AG04450 (cell line): ENCODE results near the gene ASPRV1. TPM values are rescaled to one million over a fixed set of nuclear protein-coding genes. Genes with fewer than 3 reads are reported as not detected.

ENCODE experiments used
- CTCF ChIA-PET: fragments of 300-600, 350-600 bp; formaldehyde crosslinking; extraction: SDS; loops from one replicate; lab custom pipeline; 2022; ENCODE audit warnings: antibody characterized with exemption, inconsistent platforms; lab: Charles Lee
- POLR2A ChIA-PET: fragments of 350-600 bp; formaldehyde crosslinking; extraction: SDS; loops from one replicate; lab custom pipeline; 2021; ENCODE audit warnings: antibody characterized with exemption, inconsistent platforms; lab: Yijun Ruan, JAX
- DNase-seq: peaks from one replicate; pipeline ENCODE4 v3.0.0-alpha.2; 2011; ENCODE audit warnings: low read depth, low spot score
- H3K27ac ChIP-seq: one replicate; pipeline ENCODE4 v1.5.1; 2012; ENCODE audit warnings: low read depth, low read length, control low read depth
- H3K27me3 ChIP-seq: one replicate; pipeline ENCODE4 v1.6.0; 2012; ENCODE audit warnings: low read length; ENCODE audit not compliant: control insufficient read depth, insufficient read depth
- H3K4me3 ChIP-seq: 2 replicates; pipeline ENCODE4 v1.5.1; 2011; ENCODE audit warnings: mild to moderate bottlenecking, low read depth, low read length, control low read depth
- H3K9me3 ChIP-seq: 2 replicates; pipeline ENCODE4 v1.5.1; 2012; ENCODE audit warnings: low read length; ENCODE audit not compliant: control insufficient read depth, insufficient read depth
- polyA plus RNA-seq: library from polyadenylated mRNA; depleted of rRNA; stranded (reverse); fragments of >200 nt; gene quantifications from 2 replicates; pipeline ENCODE4 v1.2.3, GENCODE V29; 2011
- TF ChIP-seq, protein P1 (sequence below): IDR thresholded peaks from 2 replicates; pipeline ENCODE4 v1.5.1; 2011; ENCODE audit warnings: low read depth, low read length, control low read depth, inconsistent platforms

The ASPRV1 gene
- polyA plus RNA-seq, 1 experiment: 0.11 TPM

DNA sequence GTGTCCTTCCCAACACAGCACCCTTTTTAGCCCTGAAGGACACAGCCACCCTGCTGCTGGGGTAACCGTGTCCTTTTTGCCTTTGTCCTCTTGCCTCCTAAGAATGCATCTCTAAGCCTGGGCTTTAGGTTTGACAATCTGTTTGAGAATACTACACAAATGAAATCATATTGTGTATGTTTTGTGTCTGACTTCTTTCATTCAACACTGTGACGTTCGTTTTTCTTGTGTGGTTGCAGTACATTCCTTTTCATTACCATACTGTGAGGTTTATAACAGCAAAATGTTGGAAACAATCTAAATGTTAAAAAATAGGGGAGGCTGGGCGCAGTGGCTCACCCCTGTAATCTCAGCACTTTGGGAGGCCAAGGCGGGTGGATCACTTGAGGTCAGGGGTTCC, 11.2 kb downstream of the ASPRV1 start:
- Histone ChIP-seq H3K27ac (no peak overlapping the region), H3K27me3 (peaks cover 3% of the 10 kb centered on the region), H3K9me3 (no peaks in the 10 kb centered on the region), H3K4me3 (no peak overlapping the region)
- no peak for DNase-seq
- TF ChIP-seq, protein P1, sequence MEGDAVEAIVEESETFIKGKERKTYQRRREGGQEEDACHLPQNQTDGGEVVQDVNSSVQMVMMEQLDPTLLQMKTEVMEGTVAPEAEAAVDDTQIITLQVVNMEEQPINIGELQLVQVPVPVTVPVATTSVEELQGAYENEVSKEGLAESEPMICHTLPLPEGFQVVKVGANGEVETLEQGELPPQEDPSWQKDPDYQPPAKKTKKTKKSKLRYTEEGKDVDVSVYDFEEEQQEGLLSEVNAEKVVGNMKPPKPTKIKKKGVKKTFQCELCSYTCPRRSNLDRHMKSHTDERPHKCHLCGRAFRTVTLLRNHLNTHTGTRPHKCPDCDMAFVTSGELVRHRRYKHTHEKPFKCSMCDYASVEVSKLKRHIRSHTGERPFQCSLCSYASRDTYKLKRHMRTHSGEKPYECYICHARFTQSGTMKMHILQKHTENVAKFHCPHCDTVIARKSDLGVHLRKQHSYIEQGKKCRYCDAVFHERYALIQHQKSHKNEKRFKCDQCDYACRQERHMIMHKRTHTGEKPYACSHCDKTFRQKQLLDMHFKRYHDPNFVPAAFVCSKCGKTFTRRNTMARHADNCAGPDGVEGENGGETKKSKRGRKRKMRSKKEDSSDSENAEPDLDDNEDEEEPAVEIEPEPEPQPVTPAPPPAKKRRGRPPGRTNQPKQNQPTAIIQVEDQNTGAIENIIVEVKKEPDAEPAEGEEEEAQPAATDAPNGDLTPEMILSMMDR: no peak
- CTCF ChIA-PET: no interaction called here
- POLR2A ChIA-PET: no interaction called here

DNA sequence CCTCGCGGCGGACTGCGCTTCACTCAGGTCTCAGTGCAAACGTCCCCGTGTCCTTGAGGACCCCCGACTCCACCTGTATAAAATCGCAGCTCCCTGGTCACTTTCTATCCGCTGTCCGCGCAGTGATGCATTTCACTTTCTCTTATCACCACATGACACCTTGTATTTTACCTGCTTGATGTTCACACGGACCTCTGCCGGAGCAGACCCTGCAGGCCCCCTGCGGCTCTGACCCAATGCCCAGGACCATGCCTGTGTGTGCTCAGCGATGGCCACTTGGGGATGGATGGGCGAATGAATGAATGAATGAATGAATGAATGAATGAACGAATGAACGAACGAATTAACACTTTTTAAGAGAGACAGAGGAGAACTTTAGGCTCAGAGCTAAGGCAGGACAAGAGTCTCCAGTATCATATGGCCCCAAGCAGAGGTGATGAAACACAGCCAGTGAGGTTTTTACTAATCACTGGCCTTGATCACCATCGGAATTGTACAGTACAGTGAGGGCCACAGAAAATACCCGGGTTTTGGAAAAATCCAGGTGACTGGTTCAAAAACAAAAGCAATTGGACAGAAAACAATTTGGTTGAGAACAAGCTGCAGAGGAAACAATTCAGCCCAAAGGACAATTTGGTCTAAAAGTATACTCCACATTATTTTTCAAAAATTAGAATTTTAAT, 12.3 kb downstream of the ASPRV1 start:
- Histone ChIP-seq H3K27ac (no peak overlapping the region), H3K27me3 (peaks cover 2% of the 10 kb centered on the region), H3K9me3 (no peaks in the 10 kb centered on the region), H3K4me3 (no peak overlapping the region)
- DNase-seq: no peak
- ChIA-PET CTCF (interaction anchor here (1.7 kb wide), 1 partner anchor 122 kb away, joined by 5 read pairs; no protein-coding TSS in a partner anchor), POLR2A (no interaction called here)
- TF ChIP-seq, protein P1: no peak

DNA sequence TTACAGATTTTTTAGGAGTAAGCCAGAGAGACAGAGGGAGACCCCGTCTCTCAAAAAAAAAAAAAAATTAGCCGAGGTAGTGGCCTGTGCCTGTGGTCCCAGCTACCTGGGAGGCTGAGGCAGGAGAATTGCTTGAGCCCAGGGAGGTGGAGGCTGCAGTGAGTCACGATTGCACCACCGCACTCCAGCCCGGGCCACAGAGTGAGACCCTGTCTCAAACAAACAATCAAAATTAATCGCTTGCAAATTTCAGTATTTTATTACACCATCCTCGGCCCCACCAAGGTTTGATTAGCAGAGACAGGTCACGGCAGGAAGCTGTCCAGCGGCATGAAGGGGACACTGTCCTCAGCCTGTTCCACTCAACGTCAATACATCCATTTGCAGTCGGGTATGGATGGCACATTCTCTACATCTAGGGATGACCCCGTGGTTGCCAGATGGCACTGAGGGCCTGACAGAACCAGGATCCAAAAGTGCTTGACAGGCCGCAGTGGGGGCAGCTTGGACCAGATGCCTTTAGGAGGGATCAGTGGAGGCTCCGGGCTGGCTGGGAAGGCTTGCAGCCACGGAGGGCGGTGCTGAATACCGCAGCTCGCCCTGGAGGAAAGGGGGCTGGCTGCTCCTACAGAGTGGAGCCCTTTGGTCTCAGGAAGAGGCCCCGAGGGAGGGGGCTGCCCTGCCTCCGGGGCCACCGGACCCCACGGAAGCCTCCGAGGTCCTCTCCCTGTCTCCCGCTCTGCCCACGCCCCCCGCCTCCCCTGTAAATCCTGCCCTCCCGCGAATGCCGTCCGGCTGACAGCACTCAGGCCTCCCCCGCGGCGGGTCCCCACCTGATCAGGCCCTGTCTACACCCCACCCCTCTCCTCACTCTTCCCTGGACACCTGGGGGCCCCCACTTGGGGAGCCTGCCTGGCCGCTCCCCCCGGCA, 13.1 kb downstream of the ASPRV1 start:
- Histone ChIP-seq H3K27ac (no peak overlapping the region), H3K9me3 (no peaks in the 10 kb centered on the region), H3K27me3 (no peaks in the 10 kb centered on the region), H3K4me3 (no peak overlapping the region)
- CTCF ChIA-PET: interaction anchor here (0.7 to 1.7 kb wide), 2 partner anchors 123 to 276 kb away, joined by 3 to 5 read pairs; no protein-coding TSS in a partner anchor
- POLR2A ChIA-PET: interaction anchor here (0.6 kb wide), 2 partner anchors 10 to 55 kb away, joined by 3 to 4 read pairs; no protein-coding TSS in a partner anchor
- no peak for DNase-seq
- TF ChIP-seq, protein P1: no peak

DNA sequence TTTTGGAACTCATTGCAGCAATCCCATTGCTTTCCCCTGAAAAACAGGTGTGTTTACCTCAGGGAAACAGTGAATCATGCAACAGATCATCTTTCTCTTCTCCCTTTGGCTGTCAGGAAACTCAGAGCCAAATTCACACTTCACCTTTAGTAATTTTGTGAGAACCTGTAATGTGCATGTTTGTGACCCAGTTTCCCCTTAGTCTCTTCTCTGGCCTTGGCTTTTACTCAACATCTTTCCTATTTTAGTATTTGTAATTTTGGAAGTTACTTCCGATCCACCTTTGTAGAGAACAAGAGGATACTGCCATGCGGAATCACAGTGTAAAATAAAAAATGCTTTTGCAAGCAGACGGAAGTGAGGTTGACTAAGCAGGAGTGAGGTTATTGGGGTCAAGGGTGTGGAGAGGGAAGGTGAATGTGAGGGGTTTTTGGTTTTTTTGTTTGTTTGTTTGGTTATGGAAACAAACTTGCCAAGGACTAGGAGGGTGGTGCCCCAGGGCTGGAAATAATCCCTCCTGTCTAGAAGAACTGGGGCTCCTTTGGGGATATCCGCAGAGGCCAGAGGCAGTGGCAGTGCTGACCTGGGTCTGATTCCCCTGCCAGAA, 14.0 kb downstream of the ASPRV1 start:
- no peak for DNase-seq
- Histone ChIP-seq H3K4me3 (no peak overlapping the region), H3K27ac (no peak overlapping the region), H3K27me3 (no peaks in the 10 kb centered on the region), H3K9me3 (no peaks in the 10 kb centered on the region)
- ChIA-PET POLR2A (interaction anchor here (0.6 kb wide), 2 partner anchors 9 to 54 kb away, joined by 3 to 4 read pairs; no protein-coding TSS in a partner anchor), CTCF (interaction anchor here (0.7 to 1.7 kb wide), 2 partner anchors 123 to 277 kb away, joined by 3 to 6 read pairs; no protein-coding TSS in a partner anchor)
- TF ChIP-seq, protein P1: no peak
